Mononuclear cell (primary cell): ENCODE data around the gene BNIP5. TPM values are rescaled to one million over a fixed set of nuclear protein-coding genes. Genes with fewer than 3 reads are reported as not detected.

Experiments
- H3K27me3 ChIP-seq: 2 replicates; pipeline ENCODE4 v1.6.0; 2011; ENCODE audit warnings: low read length, control low read depth; ENCODE audit not compliant: insufficient read depth
- H3K4me1 ChIP-seq: 2 replicates; pipeline ENCODE4 v1.5.1; 2011; ENCODE audit warnings: mild to moderate bottlenecking, low read length, control low read depth; ENCODE audit not compliant: insufficient read depth
- H3K4me3 ChIP-seq: 2 replicates; pipeline ENCODE4 v1.5.1; 2011; ENCODE audit warnings: mild to moderate bottlenecking, low read length, moderate library complexity
- H3K9me3 ChIP-seq: 2 replicates; pipeline ENCODE4 v1.5.1; 2011; ENCODE audit warnings: low read depth, mild to moderate bottlenecking, control low read depth, low read length
- total RNA-seq: library from RNA; depleted of rRNA; stranded (reverse); fragments of >200 nt; gene quantifications from one replicate; pipeline ENCODE4 v1.2.3, GENCODE V29; 2012

Gene BNIP5
- total RNA-seq = not detected

- Histone ChIP-seq H3K27me3 (peaks cover 19% of the 10 kb centered on the region), H3K9me3 (no peaks in the 10 kb centered on the region), H3K4me1 (peaks cover 21% of the 10 kb centered on the region), H3K4me3 (no peak within 1 kb of the TSS)
These were observed at the start of gene BNIP5 for GRCh38 chr6:36336779-36337241. Gene BNIP5, minus strand, starts transcription at chr6:36336888. Its CDS starts 6,198 bp downstream, at chr6:36330690.

- H3K4me3 ChIP-seq = no peak overlapping the region
- no peaks in the 10 kb centered on the region for H3K9me3 ChIP-seq
- peaks cover 26% of the 10 kb centered on the region for H3K27me3 ChIP-seq
- peaks cover 24% of the 10 kb centered on the region for H3K4me1 ChIP-seq
These were observed 47.4 kb upstream of the BNIP5 start for GRCh38 chr6:36384095-36384494.

- H3K27me3 ChIP-seq = peaks cover 21% of the 10 kb centered on the region
- no peaks in the 10 kb centered on the region for H3K9me3 ChIP-seq
- no peak overlapping the region for H3K4me3 ChIP-seq
- H3K4me1 ChIP-seq = peaks cover 24% of the 10 kb centered on the region
These were observed 46.9 kb upstream of the BNIP5 start for GRCh38 chr6:36383606-36384005.

GRCh38 chr6:36382976-36383375, 46.3 kb upstream of the BNIP5 start:
- H3K4me3 ChIP-seq = no peak overlapping the region
- H3K9me3 ChIP-seq = no peaks in the 10 kb centered on the region
- peaks cover 20% of the 10 kb centered on the region for H3K4me1 ChIP-seq
- peaks cover 15% of the 10 kb centered on the region for H3K27me3 ChIP-seq

- no peak overlapping the region for H3K4me3 ChIP-seq
- H3K27me3 ChIP-seq = peaks cover 4% of the 10 kb centered on the region
- peaks cover 9% of the 10 kb centered on the region for H3K4me1 ChIP-seq
- H3K9me3 ChIP-seq = no peaks in the 10 kb centered on the region
These were observed 45.1 kb upstream of the BNIP5 start for GRCh38 chr6:36381502-36382389.

- Histone ChIP-seq H3K4me3 (no peak overlapping the region), H3K27me3 (no peaks in the 10 kb centered on the region), H3K4me1 (no peaks in the 10 kb centered on the region), H3K9me3 (no peaks in the 10 kb centered on the region)
These were observed 43.5 kb upstream of the BNIP5 start for GRCh38 chr6:36380166-36380565.

- Histone ChIP-seq H3K4me3 (no peak overlapping the region), H3K27me3 (no peaks in the 10 kb centered on the region), H3K4me1 (no peaks in the 10 kb centered on the region), H3K9me3 (no peaks in the 10 kb centered on the region)
These were observed 42.2 kb upstream of the BNIP5 start for GRCh38 chr6:36378936-36379335.

- H3K4me3 ChIP-seq = no peak overlapping the region
These were observed 41.7 kb upstream of the BNIP5 start for GRCh38 chr6:36378243-36378920.

GRCh38 chr6:36377594-36377993, 40.9 kb upstream of the BNIP5 start:
- no peaks in the 10 kb centered on the region for H3K4me1 ChIP-seq
- H3K9me3 ChIP-seq = no peaks in the 10 kb centered on the region
- no peaks in the 10 kb centered on the region for H3K27me3 ChIP-seq
- no peak overlapping the region for H3K4me3 ChIP-seq

More at GRCh38 chr6:36378243-36378920, 41.7 kb upstream of the BNIP5 start:
- Histone ChIP-seq H3K9me3 (no peaks in the 10 kb centered on the region), H3K4me1 (no peaks in the 10 kb centered on the region), H3K27me3 (no peaks in the 10 kb centered on the region)

GRCh38 chr6:36376742-36377141, 40.1 kb upstream of the BNIP5 start:
- Histone ChIP-seq H3K9me3 (no peaks in the 10 kb centered on the region), H3K4me3 (no peak overlapping the region), H3K27me3 (no peaks in the 10 kb centered on the region), H3K4me1 (no peaks in the 10 kb centered on the region)

GRCh38 chr6:36376183-36376582, 39.5 kb upstream of the BNIP5 start:
- Histone ChIP-seq H3K4me1 (no peaks in the 10 kb centered on the region), H3K4me3 (no peak overlapping the region), H3K9me3 (no peaks in the 10 kb centered on the region), H3K27me3 (no peaks in the 10 kb centered on the region)

GRCh38 chr6:36375644-36376155, 39.0 kb upstream of the BNIP5 start:
- Histone ChIP-seq H3K4me1 (no peaks in the 10 kb centered on the region), H3K27me3 (no peaks in the 10 kb centered on the region), H3K9me3 (no peaks in the 10 kb centered on the region), H3K4me3 (no peak overlapping the region)

- Histone ChIP-seq H3K27me3 (no peaks in the 10 kb centered on the region), H3K9me3 (no peaks in the 10 kb centered on the region), H3K4me1 (peaks cover 5% of the 10 kb centered on the region), H3K4me3 (no peak overlapping the region)
These were observed 38.3 kb upstream of the BNIP5 start for GRCh38 chr6:36374972-36375371.

- H3K9me3 ChIP-seq = no peaks in the 10 kb centered on the region
- H3K4me1 ChIP-seq = peaks cover 12% of the 10 kb centered on the region
- no peaks in the 10 kb centered on the region for H3K27me3 ChIP-seq
These were observed 37.5 kb upstream of the BNIP5 start for GRCh38 chr6:36374194-36374593.

GRCh38 chr6:36373368-36374019, 36.8 kb upstream of the BNIP5 start:
- H3K9me3 ChIP-seq = no peaks in the 10 kb centered on the region
- peaks cover 19% of the 10 kb centered on the region for H3K4me1 ChIP-seq
- H3K4me3 ChIP-seq = no peak overlapping the region
- no peaks in the 10 kb centered on the region for H3K27me3 ChIP-seq

More at GRCh38 chr6:36374194-36374593, 37.5 kb upstream of the BNIP5 start:
- no peak overlapping the region for H3K4me3 ChIP-seq
